Measurements from ENCODE around the gene P2RY14. TPM values are rescaled to one million over a fixed set of nuclear protein-coding genes. Genes with fewer than 3 reads are reported as not detected.

The P2RY14 gene
- total and polyA plus RNA-seq, 2 of the 13 experiments (the other 11 are each of a cell fraction or from before 2014, with no cell fraction given): not detected

DNA sequence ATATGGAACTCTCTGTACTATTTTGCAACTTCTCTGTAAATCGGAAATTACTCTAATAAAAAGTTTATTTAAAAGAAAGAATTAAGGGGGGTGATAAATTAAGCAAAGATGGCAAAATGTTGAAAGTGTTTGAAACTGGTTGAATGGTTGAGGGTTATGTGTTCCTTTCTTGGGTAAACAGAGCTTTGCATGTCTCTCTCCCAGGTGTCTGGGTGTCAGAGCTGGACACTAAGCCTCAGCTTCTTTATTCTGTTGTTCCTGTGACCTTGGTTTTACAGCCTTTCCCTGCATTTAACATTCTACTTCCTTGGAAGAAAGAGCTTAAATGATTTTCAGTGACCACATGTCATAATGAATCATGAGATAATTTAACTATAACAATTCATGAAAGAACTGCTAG lies 82.5 kb downstream of the P2RY14 start (continued):
- TF ChIP-seq ZSCAN29 (CRISPR knock-in tag; conservative IDR thresholded peaks at IDR 0.05): no peak
- TF ChIP-seq NCOA5 (CRISPR knock-in tag; IDR thresholded peaks at IDR 0.05): no peak
- no peak for TF ChIP-seq FOXA1 (IDR thresholded peaks at IDR 0.05)
- TF ChIP-seq FOXA1 (CRISPR knock-in tag; IDR thresholded peaks at IDR 0.05): peak; percentile 65
- TF ChIP-seq JUNB (CRISPR knock-in tag; IDR thresholded peaks at IDR 0.05; ENCODE audit: borderline replicate concordance): no peak
- no peak for TF ChIP-seq DNMT3B (CRISPR knock-in tag; conservative IDR thresholded peaks at IDR 0.05)
- TF ChIP-seq, protein P1, sequence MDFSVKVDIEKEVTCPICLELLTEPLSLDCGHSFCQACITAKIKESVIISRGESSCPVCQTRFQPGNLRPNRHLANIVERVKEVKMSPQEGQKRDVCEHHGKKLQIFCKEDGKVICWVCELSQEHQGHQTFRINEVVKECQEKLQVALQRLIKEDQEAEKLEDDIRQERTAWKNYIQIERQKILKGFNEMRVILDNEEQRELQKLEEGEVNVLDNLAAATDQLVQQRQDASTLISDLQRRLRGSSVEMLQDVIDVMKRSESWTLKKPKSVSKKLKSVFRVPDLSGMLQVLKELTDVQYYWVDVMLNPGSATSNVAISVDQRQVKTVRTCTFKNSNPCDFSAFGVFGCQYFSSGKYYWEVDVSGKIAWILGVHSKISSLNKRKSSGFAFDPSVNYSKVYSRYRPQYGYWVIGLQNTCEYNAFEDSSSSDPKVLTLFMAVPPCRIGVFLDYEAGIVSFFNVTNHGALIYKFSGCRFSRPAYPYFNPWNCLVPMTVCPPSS (IDR thresholded peaks at IDR 0.05): no peak

DNA sequence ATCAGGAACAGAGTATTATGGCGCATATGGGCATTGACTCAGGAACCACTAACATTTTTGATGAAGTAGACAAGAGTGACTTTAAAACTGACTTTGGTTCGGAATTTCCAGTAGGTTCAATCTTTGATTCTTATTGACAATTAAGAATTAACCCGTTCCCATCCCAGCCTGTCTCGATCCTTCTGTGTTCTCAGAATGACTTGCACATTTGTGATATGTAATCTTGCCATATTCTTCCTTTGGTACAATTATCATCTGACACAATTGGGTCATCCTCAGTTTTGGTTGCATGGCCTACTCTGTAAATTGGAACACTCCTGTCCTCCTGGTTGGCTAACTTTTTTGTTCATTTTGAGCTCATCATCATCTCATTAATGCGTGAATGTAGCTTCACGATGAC lies 85.8 kb downstream of the P2RY14 start:
- TF ChIP-seq HNRNPLL (IDR thresholded peaks at IDR 0.05; ENCODE audit: low read depth, low read length, poor library complexity, severe bottlenecking): no peak
- peak; percentile 56; the same call in 1 of the 2 replicates for TF ChIP-seq NFE2L2 (IDR thresholded peaks at IDR 0.05; ENCODE audit: low read length)
- Histone ChIP-seq H3K36me3 (replicated peaks in 1 of 2; ENCODE audit: control insufficient read depth in 1 of 2, insufficient read depth in 2 of 2, low read length in 2 of 2) (no peaks in the 10 kb centered on the region), H3K79me2 (ENCODE audit: insufficient read depth, low read length) (no peaks in the 10 kb centered on the region), H3K27me3 (ENCODE audit: control insufficient read depth in 1 of 2, insufficient read depth in 2 of 2, low read length in 2 of 2) (no peaks in the 10 kb centered on the region), H4K20me1 (ENCODE audit: insufficient read depth, low read length) (no peaks in the 10 kb centered on the region), H3K9ac (ENCODE audit: insufficient read depth, low read depth, low read length) (no peak overlapping the region), H3K4me3 (replicated peaks in 1 of 3; ENCODE audit: insufficient read depth in 1 of 3, low read depth in 2 of 3, low read length in 3 of 3) (no peak overlapping the region), H2AFZ (ENCODE audit: low read length) (no peak overlapping the region), H3K4me2 (ENCODE audit: low read depth, low read length) (no peak overlapping the region), H3K4me1 (ENCODE audit: insufficient read depth, low read length) (peaks cover 33% of the 10 kb centered on the region), H3K9me3 (ENCODE audit: low read length) (no peaks in the 10 kb centered on the region), H3K27ac (ENCODE audit: extremely low read length, insufficient read depth, low read length) (no peak overlapping the region)
- WGBS (ENCODE audit: low lambda C conversion rate): 96% methylated on average over 6 of the region's 6 CpGs
- ChIA-PET CTCF (ENCODE audit: low intra/inter-chr PET ratio, low total read pairs) (no interaction called here), POLR2A (interaction anchor here (1.2 kb wide), 1 partner anchor 14 kb away, joined by 3 read pairs; no protein-coding TSS in a partner anchor)
- DNase-seq (ENCODE audit: low spot score) (no peak), ATAC-seq (no peak), FAIRE-seq (no peak)
- in situ Hi-C loops (cut with HindIII; ENCODE audit: extremely low pct_ligation_motif_present, low pct_unique_long_range_greater_than_20kb) (no loop called here), intact Hi-C loops (cut with micrococcal nuclease; ENCODE audit: unreplicated experiment) (no loop called here)
- no TSS peak for BruUV-seq (replicated peaks)

Data from HepG2 (cell line).